ENCODE results near the gene GOLGB1.
A peak's percentile ranks its signal among the peaks of the same experiment; 100 is the strongest.

Gene GOLGB1

DNA sequence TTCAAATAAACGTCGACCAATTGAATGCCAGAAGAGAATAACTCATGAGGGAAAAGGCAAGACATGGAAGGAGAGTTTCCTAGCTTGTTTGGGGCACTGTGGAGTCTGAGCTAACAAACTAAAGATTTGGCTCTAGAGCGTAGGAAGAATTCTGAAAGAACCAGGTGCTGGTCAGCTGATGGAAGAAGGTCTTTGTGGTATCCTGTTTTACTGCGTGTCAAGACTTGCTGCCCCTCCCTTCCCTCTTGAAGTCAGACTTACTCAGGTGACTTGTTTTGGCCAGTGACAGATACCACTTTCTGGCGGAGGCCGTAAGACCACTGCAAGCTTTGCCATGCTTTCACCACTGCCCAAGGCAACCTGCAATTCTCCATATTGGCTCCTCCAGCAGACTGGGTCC, 88.2 kb downstream of the GOLGB1 start:
- no peak overlapping the region for H3K27ac ChIP-seq
- TF ChIP-seq, protein P1, sequence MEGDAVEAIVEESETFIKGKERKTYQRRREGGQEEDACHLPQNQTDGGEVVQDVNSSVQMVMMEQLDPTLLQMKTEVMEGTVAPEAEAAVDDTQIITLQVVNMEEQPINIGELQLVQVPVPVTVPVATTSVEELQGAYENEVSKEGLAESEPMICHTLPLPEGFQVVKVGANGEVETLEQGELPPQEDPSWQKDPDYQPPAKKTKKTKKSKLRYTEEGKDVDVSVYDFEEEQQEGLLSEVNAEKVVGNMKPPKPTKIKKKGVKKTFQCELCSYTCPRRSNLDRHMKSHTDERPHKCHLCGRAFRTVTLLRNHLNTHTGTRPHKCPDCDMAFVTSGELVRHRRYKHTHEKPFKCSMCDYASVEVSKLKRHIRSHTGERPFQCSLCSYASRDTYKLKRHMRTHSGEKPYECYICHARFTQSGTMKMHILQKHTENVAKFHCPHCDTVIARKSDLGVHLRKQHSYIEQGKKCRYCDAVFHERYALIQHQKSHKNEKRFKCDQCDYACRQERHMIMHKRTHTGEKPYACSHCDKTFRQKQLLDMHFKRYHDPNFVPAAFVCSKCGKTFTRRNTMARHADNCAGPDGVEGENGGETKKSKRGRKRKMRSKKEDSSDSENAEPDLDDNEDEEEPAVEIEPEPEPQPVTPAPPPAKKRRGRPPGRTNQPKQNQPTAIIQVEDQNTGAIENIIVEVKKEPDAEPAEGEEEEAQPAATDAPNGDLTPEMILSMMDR (IDR thresholded peaks at IDR 0.05) = no peak
- no peak for TF ChIP-seq ZFX (IDR thresholded peaks at IDR 0.05; ENCODE audit: borderline replicate concordance)

DNA sequence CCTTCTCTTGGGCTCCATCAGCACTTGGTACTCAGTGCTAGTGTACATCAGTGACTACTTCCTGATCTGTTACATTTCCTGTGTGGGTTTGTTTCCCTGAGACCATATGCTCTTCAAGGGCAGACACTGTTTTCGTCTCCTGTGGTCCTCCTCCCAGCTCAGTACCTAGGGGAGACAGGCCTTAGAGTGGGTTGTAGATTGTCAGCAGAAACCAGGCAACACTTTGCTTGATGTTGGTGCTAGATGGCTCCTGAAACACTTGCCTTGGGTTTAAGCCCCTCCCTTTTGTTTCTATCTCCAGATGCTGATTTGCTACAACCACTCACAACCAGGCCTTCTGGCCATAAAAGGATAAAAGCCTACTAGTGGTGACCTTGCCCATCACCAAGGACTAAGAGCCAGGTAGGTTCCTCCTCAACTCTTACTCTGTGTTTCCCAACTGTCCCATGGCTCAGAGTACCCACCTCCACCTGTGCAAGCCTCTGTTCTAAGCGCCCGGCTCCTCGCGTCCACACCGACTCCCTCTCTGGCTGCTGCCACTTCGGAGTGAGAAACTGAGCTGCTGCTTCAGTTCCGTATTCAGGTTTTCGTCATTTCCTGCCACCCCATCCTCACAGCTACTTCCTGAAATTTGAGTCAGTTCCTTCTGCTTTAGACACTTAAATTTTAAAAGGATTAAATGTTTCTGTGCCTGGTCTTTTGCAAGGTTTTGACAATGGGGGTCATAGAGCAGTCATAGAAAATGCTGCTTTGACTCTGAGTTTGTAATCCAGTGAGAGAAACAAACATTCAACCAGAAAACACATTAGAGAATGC, 89.0 kb downstream of the GOLGB1 start, which contains the start of gene HCLS1:
TSS of gene HCLS1 (minus strand) at position 548 of the 816 bp plus-strand sequence. CDS start 2,556 bp downstream, outside the sequence.
- H3K27ac ChIP-seq = no peak within 1 kb of the TSS
- no peak for TF ChIP-seq ZFX (IDR thresholded peaks at IDR 0.05; ENCODE audit: borderline replicate concordance)
- TF ChIP-seq, protein P1 (IDR thresholded peaks at IDR 0.05) = no peak

DNA sequence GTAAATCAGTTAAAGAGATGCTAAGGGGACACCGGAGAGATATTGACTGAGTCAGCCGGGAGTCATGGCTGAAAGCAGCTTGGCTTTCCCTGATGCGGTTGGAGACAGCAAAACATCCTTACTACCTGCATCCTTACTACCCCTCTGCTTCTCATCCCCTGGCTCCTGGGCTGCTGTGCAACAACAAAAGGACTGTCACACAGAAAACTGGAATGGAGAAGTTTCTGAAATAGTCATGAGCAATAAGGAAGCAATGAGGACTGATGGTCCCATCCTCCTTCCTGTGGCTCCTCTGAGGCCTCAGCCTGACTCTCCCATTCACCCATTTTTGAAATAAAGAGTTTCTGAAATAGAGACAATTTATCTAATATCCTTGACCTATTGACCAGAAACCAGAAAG, 90.0 kb downstream of the GOLGB1 start:
- TF ChIP-seq, protein P1 (IDR thresholded peaks at IDR 0.05) = no peak
- no peak for TF ChIP-seq ZFX (IDR thresholded peaks at IDR 0.05; ENCODE audit: borderline replicate concordance)
- H3K27ac ChIP-seq = no peak overlapping the region

DNA sequence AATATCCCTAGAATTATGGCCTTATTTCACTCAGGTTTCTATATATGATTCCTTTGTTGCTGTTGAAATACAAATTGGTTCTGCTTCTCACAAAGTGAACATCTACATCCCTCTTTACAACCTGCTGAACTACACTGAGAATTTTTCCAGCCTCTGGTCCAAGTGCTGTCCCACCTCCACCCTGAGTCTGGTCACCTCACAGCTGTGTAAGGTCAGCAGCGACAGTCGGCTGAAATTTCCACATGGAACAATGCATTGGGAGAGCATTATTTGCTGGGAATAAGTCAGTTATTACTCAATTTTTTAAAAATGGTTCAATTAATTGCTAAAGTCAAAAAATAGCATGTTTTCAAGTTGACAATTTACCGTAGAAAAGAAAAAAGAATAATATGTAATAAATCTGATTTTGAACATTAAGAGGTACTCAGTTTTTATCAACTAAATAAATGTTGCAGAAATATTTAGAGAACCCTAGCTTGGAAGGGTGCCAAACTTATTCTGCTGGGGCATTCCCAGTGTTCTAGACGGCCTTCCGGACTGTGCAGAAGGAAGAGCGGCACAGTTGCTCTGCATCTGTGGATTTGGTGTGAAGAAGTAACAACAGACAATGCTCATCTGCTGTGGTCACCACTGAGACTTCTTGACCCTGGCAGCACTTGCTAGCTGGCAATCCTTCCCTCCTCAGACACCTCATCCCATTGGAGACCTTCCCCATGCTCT, 90.7 kb downstream of the GOLGB1 start:
- no peak overlapping the region for H3K27ac ChIP-seq
- TF ChIP-seq, protein P1 (IDR thresholded peaks at IDR 0.05) = no peak

DNA sequence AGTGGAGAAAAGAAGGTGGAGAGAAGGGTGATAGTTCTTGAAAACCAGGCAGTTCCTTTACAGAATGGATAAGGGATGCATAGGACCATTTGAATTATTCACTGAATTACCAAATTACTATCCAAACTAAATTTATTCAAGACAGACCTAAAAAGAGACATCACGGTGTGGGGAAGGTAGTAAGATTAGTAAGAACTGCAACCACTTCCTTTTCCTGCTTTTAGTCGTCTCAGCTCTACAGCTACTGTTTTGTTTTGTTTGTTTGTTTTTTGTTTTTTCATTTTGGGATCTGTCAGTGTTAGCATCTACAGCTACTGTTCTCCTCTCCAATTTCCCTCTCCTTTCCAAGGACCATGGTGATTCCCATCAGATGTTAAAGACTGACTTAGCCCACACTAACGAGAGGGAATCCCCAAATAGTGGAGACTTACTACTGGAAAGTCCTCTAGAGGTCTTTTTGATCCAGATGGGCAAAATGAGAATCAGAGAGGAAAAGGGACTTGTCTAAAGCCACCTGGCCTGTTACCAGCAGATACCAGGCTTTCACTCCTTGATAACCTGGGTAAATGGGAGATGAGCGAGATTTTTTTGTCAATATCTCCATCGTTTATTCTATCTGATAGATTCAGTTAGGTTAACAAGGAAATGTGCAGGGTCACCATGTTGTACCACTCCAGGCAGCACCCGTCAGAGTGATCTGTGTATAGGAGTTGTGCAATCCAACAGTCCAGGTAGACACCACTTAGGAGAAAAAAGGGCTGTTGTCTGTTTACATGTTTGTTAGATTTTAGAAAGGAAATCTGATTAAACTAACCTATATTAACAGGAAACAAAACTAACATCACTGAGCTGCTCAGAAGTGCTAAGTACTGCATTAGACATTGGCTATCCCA, 94.8 kb downstream of the GOLGB1 start:
- no peak overlapping the region for H3K27ac ChIP-seq

DNA sequence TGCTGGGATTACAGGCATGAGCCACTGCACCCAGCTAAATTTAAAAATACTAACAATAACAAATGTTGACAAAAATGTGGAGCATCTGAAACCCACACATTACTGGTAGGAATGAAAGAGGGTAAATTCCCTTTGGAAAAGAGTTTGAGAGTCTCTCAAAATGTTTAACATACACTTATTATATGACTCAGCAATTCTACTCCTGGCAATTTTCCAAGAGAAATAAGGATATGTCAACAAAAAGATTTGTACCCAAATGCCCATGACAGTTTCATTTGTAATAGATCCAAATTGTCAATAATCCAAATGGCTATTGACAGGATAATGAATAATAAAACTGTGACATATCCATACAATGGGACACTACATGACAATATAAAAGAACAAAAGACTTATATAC, 97.9 kb downstream of the GOLGB1 start:
- H3K27ac ChIP-seq = peak overlapping the region; percentile 8; the same call in 1 of the 2 replicates
- TF ChIP-seq, protein P1 (IDR thresholded peaks at IDR 0.05) = no peak
- no peak for TF ChIP-seq ZFX (IDR thresholded peaks at IDR 0.05; ENCODE audit: borderline replicate concordance)

More for the DNA sequence above, 94.8 kb downstream of the GOLGB1 start:
- TF ChIP-seq, protein P1 (IDR thresholded peaks at IDR 0.05) = no peak
- TF ChIP-seq ZFX (IDR thresholded peaks at IDR 0.05; ENCODE audit: borderline replicate concordance) = no peak

Measured in 22Rv1 (cell line).